ENCODE results near the gene TMEM259. TPM values are rescaled to one million over a fixed set of nuclear protein-coding genes. Genes with fewer than 3 reads are reported as not detected.

TMEM259 gene
- total RNA-seq, 1 donor from 2014 or later, result 120 TPM

- peaks cover 10% of the 10 kb centered on the region for H3K36me3 Mint-ChIP-seq (ENCODE audit: low read depth)
Observed at GRCh38 chr19:989381-990081, 31.4 kb downstream of the TMEM259 start.

GRCh38 chr19:988510-988909 is 32.4 kb downstream of the TMEM259 start:
- no peak for DNase-seq (ENCODE audit: low spot score)
- Mint-ChIP-seq H3K4me1 (ENCODE audit: low read depth) (peaks cover 12% of the 10 kb centered on the region), H3K27ac (ENCODE audit: unreplicated experiment) (no peak overlapping the region), H3K27me3 (ENCODE audit: low read depth) (no peaks in the 10 kb centered on the region), H3K9me3 (ENCODE audit: low read depth) (no peaks in the 10 kb centered on the region), H3K36me3 (ENCODE audit: low read depth) (peaks cover 10% of the 10 kb centered on the region), H3K4me3 (ENCODE audit: unreplicated experiment) (no peak overlapping the region)
- no peak for TF ChIP-seq CTCF (IDR thresholded peaks at IDR 0.05)

More at GRCh38 chr19:989381-990081, 31.4 kb downstream of the TMEM259 start:
- Mint-ChIP-seq H3K4me1 (ENCODE audit: low read depth) (peaks cover 10% of the 10 kb centered on the region), H3K9me3 (ENCODE audit: low read depth) (no peaks in the 10 kb centered on the region), H3K27ac (ENCODE audit: unreplicated experiment) (no peak overlapping the region), H3K27me3 (ENCODE audit: low read depth) (no peaks in the 10 kb centered on the region), H3K4me3 (ENCODE audit: unreplicated experiment) (no peak overlapping the region)
- TF ChIP-seq CTCF (IDR thresholded peaks at IDR 0.05), result peak; percentile 66
- DNase-seq (ENCODE audit: low spot score), result no peak

GRCh38 chr19:988081-988480 is 32.8 kb downstream of the TMEM259 start:
- H3K4me1 Mint-ChIP-seq (ENCODE audit: low read depth), result peaks cover 12% of the 10 kb centered on the region
- no peak for TF ChIP-seq CTCF (IDR thresholded peaks at IDR 0.05)
- peaks cover 8% of the 10 kb centered on the region for H3K36me3 Mint-ChIP-seq (ENCODE audit: low read depth)
- H3K9me3 Mint-ChIP-seq (ENCODE audit: low read depth), result no peaks in the 10 kb centered on the region
- no peak overlapping the region for H3K27ac Mint-ChIP-seq (ENCODE audit: unreplicated experiment)
- no peak for DNase-seq (ENCODE audit: low spot score)
- no peaks in the 10 kb centered on the region for H3K27me3 Mint-ChIP-seq (ENCODE audit: low read depth)
- H3K4me3 Mint-ChIP-seq (ENCODE audit: unreplicated experiment), result no peak overlapping the region

DNA sequence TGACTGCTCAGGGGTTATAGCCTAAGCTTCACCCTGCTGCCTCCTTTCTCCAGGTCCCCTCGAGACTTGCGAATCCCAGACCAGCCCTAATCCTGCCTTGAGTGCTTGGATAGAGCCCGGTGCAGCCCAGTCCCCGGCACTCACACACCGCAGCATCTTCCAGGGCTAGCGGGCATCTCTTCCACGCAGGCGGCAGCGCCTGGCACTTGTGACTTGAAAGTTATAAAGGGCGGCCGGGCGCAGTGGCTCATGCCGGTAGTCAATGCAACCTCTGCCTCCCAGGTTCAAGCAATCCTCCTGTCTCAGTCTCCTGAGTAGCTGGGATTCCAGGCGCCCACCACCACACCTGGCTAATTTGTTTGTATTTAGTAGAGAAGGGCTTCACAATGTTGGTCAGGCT is 34.8 kb downstream of the TMEM259 start:
- no peaks in the 10 kb centered on the region for H3K27me3 Mint-ChIP-seq (ENCODE audit: low read depth)
- DNase-seq (ENCODE audit: low spot score), result no peak
- no peak for TF ChIP-seq CTCF (IDR thresholded peaks at IDR 0.05)
- H3K4me3 Mint-ChIP-seq (ENCODE audit: unreplicated experiment), result no peak overlapping the region
- no peak overlapping the region for H3K27ac Mint-ChIP-seq (ENCODE audit: unreplicated experiment)
- H3K4me1 Mint-ChIP-seq (ENCODE audit: low read depth), result peaks cover 12% of the 10 kb centered on the region
- no peaks in the 10 kb centered on the region for H3K9me3 Mint-ChIP-seq (ENCODE audit: low read depth)
- peaks cover 5% of the 10 kb centered on the region for H3K36me3 Mint-ChIP-seq (ENCODE audit: low read depth)

DNA sequence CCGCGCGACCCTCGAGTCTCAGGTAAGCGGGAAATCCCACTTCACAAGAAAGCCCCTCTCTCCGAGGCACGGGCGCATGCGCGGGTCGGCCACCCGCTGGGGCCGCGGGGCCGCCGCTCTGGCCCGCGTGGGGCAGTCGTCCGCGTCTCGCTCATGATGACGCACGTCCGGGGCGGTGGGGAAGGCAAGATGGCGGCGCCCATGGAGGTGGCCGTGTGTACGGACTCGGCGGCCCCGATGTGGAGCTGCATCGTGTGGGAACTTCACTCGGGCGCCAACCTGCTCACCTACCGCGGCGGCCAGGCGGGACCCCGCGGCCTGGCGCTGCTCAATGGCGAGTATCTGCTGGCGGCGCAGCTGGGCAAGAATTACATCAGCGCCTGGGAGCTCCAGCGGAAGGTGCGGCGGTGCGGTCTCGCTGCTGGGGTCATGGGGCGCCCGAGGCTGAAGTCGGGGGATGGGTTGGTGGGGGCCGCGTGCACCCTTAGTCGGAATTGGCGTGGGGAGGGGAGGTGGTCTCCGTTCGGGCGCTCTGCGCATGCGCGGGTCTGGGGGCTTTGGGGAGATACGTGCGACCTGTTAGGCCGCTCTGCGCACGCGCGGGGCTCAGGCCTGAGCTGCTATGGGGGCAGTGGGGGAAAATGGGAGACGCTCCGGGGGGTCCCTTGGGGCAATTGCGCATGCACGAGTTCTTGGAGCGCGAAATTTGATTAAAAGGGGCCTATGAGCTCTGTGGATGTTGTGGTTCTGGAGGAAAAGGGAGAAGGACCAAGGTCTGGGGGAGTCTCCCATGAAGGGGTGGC is 36.6 kb downstream of the TMEM259 start, which contains the start of gene WDR18:
Gene WDR18 (plus strand): TSS at position 181 of the 803 bp plus-strand sequence. CDS start 9 bp downstream, at position 190.
- peak; percentile 22 for TF ChIP-seq CTCF (IDR thresholded peaks at IDR 0.05)
- no peaks in the 10 kb centered on the region for H3K9me3 Mint-ChIP-seq (ENCODE audit: low read depth)

More for the DNA sequence above, 36.6 kb downstream of the TMEM259 start, which contains the start of gene WDR18:
- Mint-ChIP-seq H3K27me3 (ENCODE audit: low read depth) (no peaks in the 10 kb centered on the region), H3K36me3 (ENCODE audit: low read depth) (peaks cover 5% of the 10 kb centered on the region), H3K27ac (ENCODE audit: unreplicated experiment) (peak within 1 kb of the TSS; percentile 94), H3K4me3 (ENCODE audit: unreplicated experiment) (peak within 1 kb of the TSS; percentile 94), H3K4me1 (ENCODE audit: low read depth) (peaks cover 12% of the 10 kb centered on the region)
- DNase-seq (ENCODE audit: low spot score), result peak; percentile 98

All from chondrocyte (in vitro differentiated cells).